Retinal pigment epithelial cell (primary cell): ENCODE data around the gene DLX3.
"Not testable (repeated sequence)": the region's sequence is repeated elsewhere in the genome, so short reads cannot be mapped to it uniquely, and the experiment has no call there.

ENCODE experiments used
- DNase-seq: peaks from one replicate; pipeline ENCODE4 v3.0.0-alpha.2; 2010; ENCODE audit warnings: low read depth
- H3K4me3 ChIP-seq: 2 replicates; pipeline ENCODE4 v1.5.1; 2011; ENCODE audit warnings: mild to moderate bottlenecking, low read length, control low read depth, moderate library complexity
- CTCF ChIP-seq: conservative IDR thresholded peaks from 2 replicates; pipeline ENCODE4 v1.5.1; 2011; ENCODE audit warnings: low read depth, low read length, control low read depth, inconsistent platforms

DLX3 gene

GRCh38 chr17:49995055-49995738 lies at the start of gene DLX3:
DLX3 (minus strand) TSS chr17:49995224; CDS start chr17:49994998, 226 bp downstream.
- peak; percentile 32 for DNase-seq
- H3K4me3 ChIP-seq: no peak within 1 kb of the TSS
- no peak for TF ChIP-seq CTCF

- no peak for DNase-seq
- no peak for TF ChIP-seq CTCF
- no peak overlapping the region for H3K4me3 ChIP-seq
Observed at GRCh38 chr17:50044483-50044882, 49.5 kb upstream of the DLX3 start.

- no peak for TF ChIP-seq CTCF
- DNase-seq: no peak
- H3K4me3 ChIP-seq: no peak overlapping the region
Observed at GRCh38 chr17:50043290-50044148, 48.5 kb upstream of the DLX3 start.

- no peak for DNase-seq
- H3K4me3 ChIP-seq: no peak overlapping the region
- TF ChIP-seq CTCF: no peak
Observed at GRCh38 chr17:50042211-50042610, 47.2 kb upstream of the DLX3 start.

DNA sequence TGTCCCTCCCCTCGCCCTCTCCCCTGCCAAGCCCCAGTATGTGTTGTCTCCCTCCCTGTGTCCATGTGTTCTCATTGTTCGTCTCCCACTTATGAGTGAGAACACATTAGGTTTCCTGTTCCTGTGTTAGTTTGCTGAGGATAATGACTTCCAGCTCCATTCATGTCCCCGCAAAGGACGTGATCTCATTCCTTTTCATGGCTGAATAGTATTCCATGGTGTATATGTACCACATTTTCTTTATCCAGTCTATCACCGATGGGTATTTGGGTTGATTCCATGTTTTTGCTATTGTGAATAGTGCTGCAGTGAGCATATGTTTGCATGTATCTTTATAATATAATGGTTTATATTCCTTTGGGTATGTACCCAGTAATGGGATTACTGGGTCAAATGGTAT lies 45.5 kb upstream of the DLX3 start:
- DNase-seq, H3K4me3 ChIP-seq: not testable (repeated sequence)

DNA sequence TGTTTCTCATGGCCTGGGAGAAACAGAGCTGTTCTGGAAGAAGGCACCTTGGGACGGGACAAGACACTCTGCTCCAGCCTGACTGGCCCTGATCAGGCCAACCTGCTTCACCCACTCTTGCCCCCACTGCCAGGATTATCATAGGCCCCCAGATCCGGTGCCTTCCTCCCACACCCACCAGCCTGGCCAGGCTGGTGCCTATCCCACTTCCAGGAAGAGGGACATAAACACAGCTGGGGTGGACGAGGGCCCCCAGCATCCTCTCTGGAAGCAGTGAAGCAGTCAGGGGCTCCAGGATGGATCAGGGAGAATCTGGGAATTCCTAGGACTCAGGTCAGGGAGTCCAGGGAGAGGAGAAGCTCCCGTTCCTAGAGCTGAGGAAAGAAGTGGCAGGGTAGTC lies 44.0 kb upstream of the DLX3 start:
- H3K4me3 ChIP-seq: no peak overlapping the region
- DNase-seq: no peak
- TF ChIP-seq CTCF: no peak

GRCh38 chr17:50037321-50038107 lies 42.5 kb upstream of the DLX3 start:
- no peak overlapping the region for H3K4me3 ChIP-seq
- no peak for TF ChIP-seq CTCF
- DNase-seq: no peak
